Measurements from ENCODE around the gene GNG13. TPM values are rescaled to one million over a fixed set of nuclear protein-coding genes. Genes with fewer than 3 reads are reported as not detected.

The GNG13 gene
- total RNA-seq, 1 experiment from 2014 or later: not detected

DNA sequence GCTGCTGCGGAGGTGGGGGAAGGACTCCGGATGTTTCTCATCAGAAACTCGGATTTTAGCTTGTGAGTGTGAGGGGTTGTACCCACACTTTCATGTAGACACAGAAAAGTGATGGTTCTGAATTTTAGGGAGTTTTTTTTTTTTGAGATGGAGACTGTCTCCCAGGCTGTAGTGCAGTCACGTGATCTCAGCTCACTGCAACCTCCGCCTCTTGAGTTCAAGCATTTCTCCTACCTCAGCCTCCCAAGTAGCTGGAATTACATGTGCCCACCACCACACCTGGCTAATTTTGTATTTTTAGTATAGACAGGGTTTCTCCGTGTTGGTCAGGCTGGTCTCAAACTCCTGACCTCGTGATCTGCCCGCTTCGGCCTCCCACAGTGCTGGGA lies 22.4 kb upstream of the GNG13 start:
- TF ChIP-seq, protein P1, sequence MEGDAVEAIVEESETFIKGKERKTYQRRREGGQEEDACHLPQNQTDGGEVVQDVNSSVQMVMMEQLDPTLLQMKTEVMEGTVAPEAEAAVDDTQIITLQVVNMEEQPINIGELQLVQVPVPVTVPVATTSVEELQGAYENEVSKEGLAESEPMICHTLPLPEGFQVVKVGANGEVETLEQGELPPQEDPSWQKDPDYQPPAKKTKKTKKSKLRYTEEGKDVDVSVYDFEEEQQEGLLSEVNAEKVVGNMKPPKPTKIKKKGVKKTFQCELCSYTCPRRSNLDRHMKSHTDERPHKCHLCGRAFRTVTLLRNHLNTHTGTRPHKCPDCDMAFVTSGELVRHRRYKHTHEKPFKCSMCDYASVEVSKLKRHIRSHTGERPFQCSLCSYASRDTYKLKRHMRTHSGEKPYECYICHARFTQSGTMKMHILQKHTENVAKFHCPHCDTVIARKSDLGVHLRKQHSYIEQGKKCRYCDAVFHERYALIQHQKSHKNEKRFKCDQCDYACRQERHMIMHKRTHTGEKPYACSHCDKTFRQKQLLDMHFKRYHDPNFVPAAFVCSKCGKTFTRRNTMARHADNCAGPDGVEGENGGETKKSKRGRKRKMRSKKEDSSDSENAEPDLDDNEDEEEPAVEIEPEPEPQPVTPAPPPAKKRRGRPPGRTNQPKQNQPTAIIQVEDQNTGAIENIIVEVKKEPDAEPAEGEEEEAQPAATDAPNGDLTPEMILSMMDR (IDR thresholded peaks at IDR 0.05; ENCODE audit: insufficient read depth in 1 of 2, low read depth in 1 of 2, low read length in 1 of 2, severe bottlenecking in 1 of 2, unreplicated experiment in 1 of 2): no peak
- Mint-ChIP-seq H3K36me3 (ENCODE audit: insufficient read depth, unreplicated experiment) (no peaks in the 10 kb centered on the region), H3K27ac (ENCODE audit: unreplicated experiment) (no peak overlapping the region), H3K4me3 (ENCODE audit: unreplicated experiment) (no peak overlapping the region), H3K4me1 (ENCODE audit: low read depth, unreplicated experiment) (no peaks in the 10 kb centered on the region), H3K27me3 (ENCODE audit: insufficient read depth, unreplicated experiment) (no peaks in the 10 kb centered on the region), H3K9me3 (ENCODE audit: unreplicated experiment) (no peaks in the 10 kb centered on the region)
- POLR2A ChIA-PET: no interaction called here
- Histone ChIP-seq H3K4me1 (no peaks in the 10 kb centered on the region), H3K36me3 (ENCODE audit: control insufficient read depth, insufficient read depth, low read length) (no peaks in the 10 kb centered on the region), H3K27me3 (replicated peaks; ENCODE audit: control insufficient read depth, insufficient read depth, low read length) (no peaks in the 10 kb centered on the region), H3K4me3 (ENCODE audit: low read depth, low read length) (no peak overlapping the region), H3K9me3 (no peaks in the 10 kb centered on the region)
- BruUV-seq (replicated peaks): no TSS peak
- CTCF ChIA-PET: no interaction called here
- intact Hi-C loops (cut with micrococcal nuclease; ENCODE audit: unreplicated experiment): no loop called here
- DNase-seq: no peak

DNA sequence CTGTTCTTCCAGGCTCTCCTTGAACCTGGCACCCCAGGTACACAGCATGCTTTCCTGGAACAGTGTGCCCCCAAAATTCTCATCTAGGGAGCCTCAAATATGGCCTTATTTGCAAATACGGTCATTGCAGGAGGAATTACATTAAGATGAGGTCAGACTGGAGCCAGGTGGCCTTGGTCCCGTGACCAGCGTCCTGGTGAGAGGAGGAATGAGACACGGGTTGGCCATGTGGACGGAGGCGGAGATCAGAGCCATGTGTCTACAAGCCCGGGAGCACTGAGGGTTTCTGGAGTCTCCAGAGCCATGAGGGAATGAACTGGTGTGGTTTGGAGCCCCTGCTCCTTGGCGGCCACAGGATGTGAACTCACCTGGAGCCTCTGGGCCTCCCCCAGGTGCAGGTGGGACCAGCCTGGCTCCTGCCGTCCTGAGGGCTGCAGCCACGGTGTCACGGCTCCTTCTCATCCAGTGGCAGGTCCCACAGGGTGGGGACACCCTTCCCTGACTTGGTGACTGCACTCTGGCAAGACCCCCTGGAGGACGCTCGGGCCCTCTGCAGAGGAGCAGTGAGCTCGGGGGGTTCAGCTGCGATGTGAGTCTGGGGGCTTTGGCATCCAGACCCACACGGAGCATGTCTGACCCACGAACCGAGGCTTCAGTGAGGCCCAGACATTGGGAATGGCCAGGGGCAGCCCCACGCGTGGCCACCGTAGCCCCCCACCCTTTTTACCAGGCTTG lies 21.8 kb upstream of the GNG13 start:
- Mint-ChIP-seq H3K4me3 (ENCODE audit: unreplicated experiment) (no peak overlapping the region), H3K9me3 (ENCODE audit: unreplicated experiment) (no peaks in the 10 kb centered on the region), H3K4me1 (ENCODE audit: low read depth, unreplicated experiment) (no peaks in the 10 kb centered on the region), H3K27ac (ENCODE audit: unreplicated experiment) (no peak overlapping the region), H3K27me3 (ENCODE audit: insufficient read depth, unreplicated experiment) (no peaks in the 10 kb centered on the region), H3K36me3 (ENCODE audit: insufficient read depth, unreplicated experiment) (no peaks in the 10 kb centered on the region)
- Histone ChIP-seq H3K4me1 (no peaks in the 10 kb centered on the region), H3K36me3 (ENCODE audit: control insufficient read depth, insufficient read depth, low read length) (no peaks in the 10 kb centered on the region), H3K27me3 (replicated peaks; ENCODE audit: control insufficient read depth, insufficient read depth, low read length) (no peaks in the 10 kb centered on the region), H3K9me3 (no peaks in the 10 kb centered on the region), H3K4me3 (ENCODE audit: low read depth, low read length) (no peak overlapping the region)
- DNase-seq: no peak
- intact Hi-C loops (cut with micrococcal nuclease; ENCODE audit: unreplicated experiment): no loop called here
- TF ChIP-seq, protein P1 (IDR thresholded peaks at IDR 0.05; ENCODE audit: insufficient read depth in 1 of 2, low read depth in 1 of 2, low read length in 1 of 2, severe bottlenecking in 1 of 2, unreplicated experiment in 1 of 2): no peak
- ChIA-PET CTCF (no interaction called here), POLR2A (no interaction called here)
- BruUV-seq (replicated peaks): no TSS peak

DNA sequence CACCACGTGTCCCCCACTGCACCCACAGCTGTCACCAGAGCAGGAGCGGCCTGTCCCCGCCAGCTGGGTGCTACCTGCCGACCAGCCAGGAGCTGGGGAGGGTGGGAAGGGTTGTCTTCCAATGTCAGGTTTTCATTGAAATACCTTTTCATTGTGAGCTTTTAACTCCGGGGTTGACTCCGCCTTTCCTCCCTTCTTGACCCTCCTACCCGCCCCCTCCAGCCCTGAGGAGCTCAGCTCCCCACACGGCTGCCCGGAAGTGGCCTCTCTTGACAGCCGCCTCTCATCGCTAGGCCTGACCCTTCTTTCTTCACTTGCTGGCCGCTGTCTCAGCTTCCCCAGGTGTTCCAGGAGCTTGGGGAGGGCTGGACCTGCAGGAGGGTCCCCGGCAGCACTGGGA lies 21.2 kb upstream of the GNG13 start:
- H3K36me3 ChIP-seq (ENCODE audit: control insufficient read depth, insufficient read depth, low read length): no peaks in the 10 kb centered on the region
- no peaks in the 10 kb centered on the region for H3K4me1 ChIP-seq
- POLR2A ChIA-PET: no interaction called here
- TF ChIP-seq, protein P1 (IDR thresholded peaks at IDR 0.05; ENCODE audit: insufficient read depth in 1 of 2, low read depth in 1 of 2, low read length in 1 of 2, severe bottlenecking in 1 of 2, unreplicated experiment in 1 of 2): no peak
- Mint-ChIP-seq H3K4me1 (ENCODE audit: low read depth, unreplicated experiment) (no peaks in the 10 kb centered on the region), H3K27ac (ENCODE audit: unreplicated experiment) (no peak overlapping the region), H3K4me3 (ENCODE audit: unreplicated experiment) (no peak overlapping the region), H3K27me3 (ENCODE audit: insufficient read depth, unreplicated experiment) (no peaks in the 10 kb centered on the region), H3K9me3 (ENCODE audit: unreplicated experiment) (no peaks in the 10 kb centered on the region), H3K36me3 (ENCODE audit: insufficient read depth, unreplicated experiment) (no peaks in the 10 kb centered on the region)
- no peaks in the 10 kb centered on the region for H3K9me3 ChIP-seq
- H3K4me3 ChIP-seq (ENCODE audit: low read depth, low read length): no peak overlapping the region
- no peak for DNase-seq
- intact Hi-C loops (cut with micrococcal nuclease; ENCODE audit: unreplicated experiment): no loop called here
- BruUV-seq (replicated peaks): no TSS peak
- no peaks in the 10 kb centered on the region for H3K27me3 ChIP-seq (replicated peaks; ENCODE audit: control insufficient read depth, insufficient read depth, low read length)
- CTCF ChIA-PET: interaction anchor here (0.7 kb wide), 1 partner anchor 230 kb away, joined by 4 read pairs; no protein-coding TSS in a partner anchor

All from Caco-2 (cell line).